HepG2 (cell line): ENCODE measurements around the gene SOAT1. TPM values are rescaled to one million over a fixed set of nuclear protein-coding genes. Genes with fewer than 3 reads are reported as not detected.

Experiments used
- ATAC-seq: fragments of 200-7000 bp; cut with Tn5 transposase; 3 replicates; pipeline ENCODE4 v1.9.1; 2020; ENCODE audit warnings: mild to moderate bottlenecking, moderate library complexity
- BruUV-seq: library from RNA; stranded (reverse); fragments of 400-500 nt; replicated peaks from 2 replicates; lab custom pipeline; 2021; lab: Mats Ljungman, UMichigan
- CTCF ChIA-PET: fragments of 300-600 bp; formaldehyde crosslinking; extraction: SDS; loops from one replicate; lab custom pipeline; 2021; ENCODE audit warnings: low total read pairs, inconsistent platforms, low intra/inter-chr PET ratio; lab: Yijun Ruan, JAX
- POLR2A ChIA-PET: fragments of 350-600 bp; sonication (Branson Sonifier 250); formaldehyde crosslinking; loops from one replicate; lab custom pipeline; 2020; ENCODE audit warnings: antibody characterized with exemption, inconsistent platforms; lab: Yijun Ruan, JAX
- DNase-seq: peaks from one replicate; pipeline ENCODE4 v3.0.0-alpha.2; 2015; ENCODE audit warnings: low spot score
- FAIRE-seq: peaks from 3 replicates; lab custom pipeline; 2011; peaks lifted over from hg19 to GRCh38; lab: Jason Lieb, UNC
- H2AFZ ChIP-seq: one replicate; pipeline ENCODE4 v1.6.1; 2011; ENCODE audit warnings: low read length, inconsistent platforms
- H3K27ac ChIP-seq: fragments of 300-600 bp; 3 replicates; pipeline ENCODE4 v1.8.0; 2011; ENCODE audit warnings: mixed run types, mild to moderate bottlenecking, mixed read lengths, low read length, inconsistent platforms; ENCODE audit not compliant: insufficient read depth; ENCODE audit errors: extremely low read length
- H3K27me3 ChIP-seq, 2 experiments: fragments of 200-600 bp in 1 of 2; 2 replicates in 1 of 2; 3 replicates in 1 of 2; pipeline versions ENCODE4 v1.6.0 to v1.8.0; 2011; ENCODE audit warnings: low read length in 2 of 2, mild to moderate bottlenecking in 2 of 2, moderate library complexity in 2 of 2, inconsistent platforms in 1 of 2; ENCODE audit not compliant: insufficient read depth in 2 of 2, control insufficient read depth in 1 of 2
- H3K36me3 ChIP-seq, 2 experiments: fragments of 200-600 bp in 1 of 2; replicated peaks in 1 of 2; 2 replicates in 1 of 2; 3 replicates in 1 of 2; pipeline versions ENCODE4 v1.5.1 to v1.8.0; 2011; ENCODE audit warnings: low read length in 2 of 2, inconsistent platforms in 1 of 2; ENCODE audit not compliant: insufficient read depth in 2 of 2, control insufficient read depth in 1 of 2
- H3K4me1 ChIP-seq: 2 replicates; pipeline ENCODE4 v1.5.1; 2012; ENCODE audit warnings: low read length, inconsistent platforms; ENCODE audit not compliant: insufficient read depth
- H3K4me2 ChIP-seq: 2 replicates; pipeline ENCODE4 v1.6.0; 2011; ENCODE audit warnings: low read depth, low read length, inconsistent platforms
- H3K4me3 ChIP-seq, 3 experiments: fragments of 200-600 bp in 1 of 3; sonication (generic), shearing (Covaris generic) in 1 of 3; replicated peaks in 1 of 3; 2 replicates each; pipeline ENCODE4 v1.5.1; 2011 to 2016; ENCODE audit warnings: low read length in 3 of 3, inconsistent platforms in 2 of 3, low read depth in 2 of 3, mild to moderate bottlenecking in 2 of 3, control low read depth in 1 of 3, mixed read lengths in 1 of 3; ENCODE audit not compliant: insufficient read depth in 1 of 3
- H3K79me2 ChIP-seq: one replicate; pipeline ENCODE4 v1.6.1; 2011; ENCODE audit warnings: low read length, inconsistent platforms; ENCODE audit not compliant: insufficient read depth
- H3K9ac ChIP-seq: 2 replicates; pipeline ENCODE4 v1.6.0; 2011; ENCODE audit warnings: mild to moderate bottlenecking, low read depth, low read length, inconsistent platforms; ENCODE audit not compliant: insufficient read depth
- H3K9me3 ChIP-seq: 2 replicates; pipeline ENCODE4 v1.5.1; 2012; ENCODE audit warnings: mild to moderate bottlenecking, low read length
- H4K20me1 ChIP-seq: 2 replicates; pipeline ENCODE4 v1.6.0; 2011; ENCODE audit warnings: inconsistent platforms, mild to moderate bottlenecking, low read length, moderate library complexity; ENCODE audit not compliant: insufficient read depth
- ATM ChIP-seq: fragments of 450-650 bp; IDR thresholded peaks from 2 replicates; pipeline ENCODE4 v1.7.1; 2017; ENCODE audit warnings: mild to moderate bottlenecking, borderline replicate concordance
- CEBPZ ChIP-seq: IDR thresholded peaks from 2 replicates; pipeline ENCODE4 v1.6.1; 2012; ENCODE audit warnings: low read length, improper control_type of control experiment
- HINFP ChIP-seq: sonication (generic); formaldehyde crosslinking; IDR thresholded peaks from 2 replicates; pipeline ENCODE4 v1.4.0; 2020; ENCODE audit warnings: low read depth, mild to moderate bottlenecking, missing genetic modification reagents
- JUNB ChIP-seq: sonication (generic); formaldehyde crosslinking; IDR thresholded peaks from 2 replicates; pipeline ENCODE4 v1.8.0; 2022; ENCODE audit warnings: missing genetic modification reagents, mild to moderate bottlenecking, borderline replicate concordance
- SIN3B ChIP-seq: fragments of 150-350 bp; IDR thresholded peaks from 2 replicates; pipeline ENCODE4 v1.6.1; 2014; ENCODE audit warnings: low read length
- TAF15 ChIP-seq: fragments of 200-400 bp; formaldehyde crosslinking; IDR thresholded peaks from one replicate; pipeline ENCODE4 v1.6.1; 2018; ENCODE audit warnings: mild to moderate bottlenecking, low read depth, low read length; ENCODE audit not compliant: poor library complexity, severe bottlenecking
- TARDBP ChIP-seq: sonication (generic); formaldehyde crosslinking; IDR thresholded peaks from 2 replicates; pipeline ENCODE4 v1.8.0; 2022; ENCODE audit warnings: mild to moderate bottlenecking, missing genetic modification reagents
- TEAD2 ChIP-seq: sonication (generic); formaldehyde crosslinking; IDR thresholded peaks from 2 replicates; pipeline ENCODE4 v1.9.0; 2021; ENCODE audit warnings: missing genetic modification reagents
- ZBTB38 ChIP-seq: sonication (generic); formaldehyde crosslinking; IDR thresholded peaks from 2 replicates; pipeline ENCODE4 v1.5.1; 2020; ENCODE audit warnings: mild to moderate bottlenecking, missing genetic modification reagents
- ZNF207 ChIP-seq: fragments of 450-650 bp; IDR thresholded peaks from 2 replicates; pipeline ENCODE4 v1.6.1; 2016; ENCODE audit warnings: antibody characterized with exemption, borderline replicate concordance
- ZNF589 ChIP-seq: sonication (generic); formaldehyde crosslinking; conservative IDR thresholded peaks from 2 replicates; pipeline ENCODE4 v1.8.0; 2022; ENCODE audit warnings: mild to moderate bottlenecking, moderate library complexity, missing genetic modification reagents
- WGBS: methylation state at CpG from one replicate; pipeline ENCODE4 v1.1.6; 2017; ENCODE audit warnings: low lambda C conversion rate; 5-methylcytosine and 5-hydroxymethylcytosine counted together
- in situ Hi-C: cut with HindIII; loops from 2 replicates; pipeline ENCODE4 v1.10.0; 2017; ENCODE audit warnings: low pct_unique_long_range_greater_than_20kb; ENCODE audit not compliant: extremely low pct_ligation_motif_present
- intact Hi-C: fragments of 100-400 bp; cut with micrococcal nuclease; formaldehyde crosslinking; loops from one replicate; pipeline ENCODE4 v1.10.0; 2022; ENCODE audit not compliant: unreplicated experiment
- polyA plus RNA-seq, 8 experiments: library from polyadenylated mRNA; depleted of rRNA in 3 of 8; stranded (reverse) in 7 of 8; unstranded in 1 of 8; fragments of >200 nt; fragmentation: Illumina TruSeq in 4 of 8; extraction: Trizol in 4 of 8; gene quantifications; 2 replicates each; pipeline versions ENCODE4 v1.2.1 to v1.2.3, GENCODE V29; 2011 to 2016; ENCODE audit warnings: low read depth in 4 of 8, missing spikeins in 1 of 8, mixed read lengths in 1 of 8; ENCODE audit not compliant: insufficient read depth in 1 of 8
- total RNA-seq, 5 experiments: library from RNA; depleted of rRNA; stranded (reverse); fragments of >200 nt; fragmentation: Illumina TruSeq; extraction: Trizol; gene quantifications; 2 replicates each; pipeline ENCODE4 v1.2.3, GENCODE V29; 2016; ENCODE audit warnings: low read depth in 1 of 5

Gene SOAT1
- total and polyA plus RNA-seq, 2 of the 13 experiments (the other 11 are each of a cell fraction or from before 2014, with no cell fraction given): 22.3 to 52.0 TPM

GRCh38 chr1:179384027-179384426 lies 90.4 kb downstream of the SOAT1 start (continued):
- no peak for TF ChIP-seq CEBPZ
- TF ChIP-seq SIN3B: no peak

- Histone ChIP-seq H3K9me3 (no peaks in the 10 kb centered on the region), H3K4me2 (no peak overlapping the region), H3K79me2 (no peaks in the 10 kb centered on the region), H3K9ac (no peak overlapping the region), H3K4me3 (no peak overlapping the region), H3K36me3 (no peaks in the 10 kb centered on the region), H2AFZ (no peak overlapping the region), H3K27me3 (no peaks in the 10 kb centered on the region), H3K27ac (no peak overlapping the region), H3K4me1 (peaks cover 17% of the 10 kb centered on the region), H4K20me1 (no peaks in the 10 kb centered on the region)
- DNase-seq (no peak), FAIRE-seq (no peak), ATAC-seq (no peak)
- intact Hi-C loops (no loop called here), in situ Hi-C loops (no loop called here)
- WGBS: 100% methylated on average over 1 of the region's 1 CpG
- BruUV-seq: no TSS peak
- POLR2A ChIA-PET: no interaction called here
- CTCF ChIA-PET: no interaction called here
- no peak for TF ChIP-seq ATM
- no peak for TF ChIP-seq JUNB (CRISPR knock-in tag)
- TF ChIP-seq ZNF207: no peak
- no peak for TF ChIP-seq HINFP
- no peak for TF ChIP-seq TARDBP (CRISPR knock-in tag)
- no peak for TF ChIP-seq ZBTB38
- TF ChIP-seq ZNF589 (CRISPR knock-in tag): no peak
- no peak for TF ChIP-seq TEAD2 (CRISPR knock-in tag)
- TF ChIP-seq TAF15: no peak
Observed at GRCh38 chr1:179385510-179385909, 91.9 kb downstream of the SOAT1 start.
